OCI-LY1 (cell line): ENCODE data around the gene IQCK.

ENCODE experiments used
- EZH2 ChIP-seq: fragments of 200-600 bp; sonication (generic), shearing (Covaris generic); IDR thresholded peaks from 2 replicates; pipeline ENCODE4 v1.8.0; 2017; ENCODE audit warnings: borderline replicate concordance, mixed run types, mild to moderate bottlenecking, antibody characterized with exemption, low read length, moderate library complexity, mixed read lengths
- TF ChIP-seq, protein P1 (sequence below): fragments of 200-600 bp; sonication (generic), shearing (Covaris generic); IDR thresholded peaks from 2 replicates; pipeline ENCODE4 v1.5.1; 2017; ENCODE audit warnings: mild to moderate bottlenecking, antibody characterized with exemption, low read length, moderate library complexity, mixed read lengths

GRCh38 chr16:19715566-19715965 is 2.5 kb upstream of the IQCK start:
- TF ChIP-seq, protein P1, sequence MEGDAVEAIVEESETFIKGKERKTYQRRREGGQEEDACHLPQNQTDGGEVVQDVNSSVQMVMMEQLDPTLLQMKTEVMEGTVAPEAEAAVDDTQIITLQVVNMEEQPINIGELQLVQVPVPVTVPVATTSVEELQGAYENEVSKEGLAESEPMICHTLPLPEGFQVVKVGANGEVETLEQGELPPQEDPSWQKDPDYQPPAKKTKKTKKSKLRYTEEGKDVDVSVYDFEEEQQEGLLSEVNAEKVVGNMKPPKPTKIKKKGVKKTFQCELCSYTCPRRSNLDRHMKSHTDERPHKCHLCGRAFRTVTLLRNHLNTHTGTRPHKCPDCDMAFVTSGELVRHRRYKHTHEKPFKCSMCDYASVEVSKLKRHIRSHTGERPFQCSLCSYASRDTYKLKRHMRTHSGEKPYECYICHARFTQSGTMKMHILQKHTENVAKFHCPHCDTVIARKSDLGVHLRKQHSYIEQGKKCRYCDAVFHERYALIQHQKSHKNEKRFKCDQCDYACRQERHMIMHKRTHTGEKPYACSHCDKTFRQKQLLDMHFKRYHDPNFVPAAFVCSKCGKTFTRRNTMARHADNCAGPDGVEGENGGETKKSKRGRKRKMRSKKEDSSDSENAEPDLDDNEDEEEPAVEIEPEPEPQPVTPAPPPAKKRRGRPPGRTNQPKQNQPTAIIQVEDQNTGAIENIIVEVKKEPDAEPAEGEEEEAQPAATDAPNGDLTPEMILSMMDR: no peak
- TF ChIP-seq EZH2: no peak
